Upper lobe of right lung (tissue), 1 donor: ENCODE data around the gene SERPINE1. TPM values are rescaled to one million over a fixed set of nuclear protein-coding genes. Genes with fewer than 3 reads are reported as not detected.
"Not testable (repeated sequence)": the region's sequence is repeated elsewhere in the genome, so short reads cannot be mapped to it uniquely, and the experiment has no call there.

ENCODE experiments used
- ATAC-seq: fragments of 200-7000 bp; cut with Tn5 transposase; one replicate; pipeline ENCODE4 v1.9.1; 2020; ENCODE audit warnings: mild to moderate bottlenecking, moderate library complexity
- DNase-seq: peaks from one replicate; pipeline ENCODE4 v3.0.0-alpha.2; 2020
- H3K27ac ChIP-seq: fragments of 200-600 bp; one replicate; pipeline ENCODE4 v1.8.0; 2022
- H3K27me3 ChIP-seq: fragments of 200-600 bp; one replicate; pipeline ENCODE4 v1.8.0; 2022; ENCODE audit warnings: mild to moderate bottlenecking
- H3K36me3 ChIP-seq: fragments of 200-600 bp; one replicate; pipeline ENCODE4 v1.8.0; 2022
- H3K4me1 ChIP-seq: fragments of 200-600 bp; one replicate; pipeline ENCODE4 v1.8.0; 2022
- H3K4me3 ChIP-seq: fragments of 200-600 bp; one replicate; pipeline ENCODE4 v1.8.0; 2022; ENCODE audit warnings: mild to moderate bottlenecking
- H3K9me3 ChIP-seq: fragments of 200-600 bp; one replicate; pipeline ENCODE4 v1.8.0; 2022
- intact Hi-C: fragments of 100-400 bp; cut with DNase I; formaldehyde crosslinking; loops from one replicate; pipeline ENCODE4 v1.11.0; 2022
- total RNA-seq: library from RNA; stranded (reverse); fragmentation: NEBNext Ultra II Directional; extraction: Animal tissue kit (Norgen Biotek cat#: 25700); gene quantifications from one replicate; pipeline ENCODE4 v1.2.1, GENCODE V29; 2021
- TF ChIP-seq, protein P1 (sequence below): fragments of 200-600 bp; IDR thresholded peaks from one replicate; pipeline ENCODE4 v1.8.0; 2022; ENCODE audit warnings: antibody characterized with exemption
- donor health status: DM: no; HTN: yes; CAD: no; lungs with severe emphysema.

SERPINE1 gene
- total RNA-seq, 1 donor from 2014 or later = 13.7 TPM

DNA sequence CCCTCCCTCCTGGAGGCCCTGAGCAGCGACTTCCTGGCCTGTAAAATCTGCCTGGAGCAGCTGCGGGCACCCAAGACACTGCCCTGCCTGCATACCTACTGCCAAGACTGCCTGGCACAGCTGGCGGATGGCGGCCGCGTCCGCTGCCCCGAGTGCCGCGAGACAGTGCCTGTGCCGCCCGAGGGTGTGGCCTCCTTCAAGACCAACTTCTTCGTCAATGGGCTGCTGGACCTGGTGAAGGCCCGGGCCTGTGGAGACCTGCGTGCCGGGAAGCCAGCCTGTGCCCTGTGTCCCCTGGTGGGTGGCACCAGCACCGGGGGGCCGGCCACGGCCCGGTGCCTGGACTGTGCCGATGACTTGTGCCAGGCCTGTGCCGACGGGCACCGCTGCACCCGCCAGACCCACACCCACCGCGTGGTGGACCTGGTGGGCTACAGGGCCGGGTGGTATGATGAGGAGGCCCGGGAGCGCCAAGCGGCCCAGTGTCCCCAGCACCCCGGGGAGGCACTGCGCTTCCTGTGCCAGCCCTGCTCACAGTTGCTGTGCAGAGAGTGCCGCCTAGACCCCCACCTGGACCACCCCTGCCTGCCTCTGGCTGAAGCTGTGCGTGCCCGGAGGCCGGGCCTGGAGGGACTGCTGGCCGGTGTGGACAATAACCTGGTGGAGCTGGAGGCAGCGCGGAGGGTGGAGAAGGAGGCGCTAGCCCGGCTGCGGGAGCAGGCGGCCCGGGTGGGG lies 39.4 kb upstream of the SERPINE1 start:
- H3K9me3 ChIP-seq = no peaks in the 10 kb centered on the region
- no peaks in the 10 kb centered on the region for H3K27me3 ChIP-seq
- peaks cover 26% of the 10 kb centered on the region for H3K4me1 ChIP-seq
- H3K36me3 ChIP-seq = peaks cover 24% of the 10 kb centered on the region
- DNase-seq (no peak), ATAC-seq (no peak)
- no peak overlapping the region for H3K4me3 ChIP-seq
- TF ChIP-seq, protein P1, sequence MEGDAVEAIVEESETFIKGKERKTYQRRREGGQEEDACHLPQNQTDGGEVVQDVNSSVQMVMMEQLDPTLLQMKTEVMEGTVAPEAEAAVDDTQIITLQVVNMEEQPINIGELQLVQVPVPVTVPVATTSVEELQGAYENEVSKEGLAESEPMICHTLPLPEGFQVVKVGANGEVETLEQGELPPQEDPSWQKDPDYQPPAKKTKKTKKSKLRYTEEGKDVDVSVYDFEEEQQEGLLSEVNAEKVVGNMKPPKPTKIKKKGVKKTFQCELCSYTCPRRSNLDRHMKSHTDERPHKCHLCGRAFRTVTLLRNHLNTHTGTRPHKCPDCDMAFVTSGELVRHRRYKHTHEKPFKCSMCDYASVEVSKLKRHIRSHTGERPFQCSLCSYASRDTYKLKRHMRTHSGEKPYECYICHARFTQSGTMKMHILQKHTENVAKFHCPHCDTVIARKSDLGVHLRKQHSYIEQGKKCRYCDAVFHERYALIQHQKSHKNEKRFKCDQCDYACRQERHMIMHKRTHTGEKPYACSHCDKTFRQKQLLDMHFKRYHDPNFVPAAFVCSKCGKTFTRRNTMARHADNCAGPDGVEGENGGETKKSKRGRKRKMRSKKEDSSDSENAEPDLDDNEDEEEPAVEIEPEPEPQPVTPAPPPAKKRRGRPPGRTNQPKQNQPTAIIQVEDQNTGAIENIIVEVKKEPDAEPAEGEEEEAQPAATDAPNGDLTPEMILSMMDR = no peak
- intact Hi-C loops = no loop called here
- no peak overlapping the region for H3K27ac ChIP-seq

DNA sequence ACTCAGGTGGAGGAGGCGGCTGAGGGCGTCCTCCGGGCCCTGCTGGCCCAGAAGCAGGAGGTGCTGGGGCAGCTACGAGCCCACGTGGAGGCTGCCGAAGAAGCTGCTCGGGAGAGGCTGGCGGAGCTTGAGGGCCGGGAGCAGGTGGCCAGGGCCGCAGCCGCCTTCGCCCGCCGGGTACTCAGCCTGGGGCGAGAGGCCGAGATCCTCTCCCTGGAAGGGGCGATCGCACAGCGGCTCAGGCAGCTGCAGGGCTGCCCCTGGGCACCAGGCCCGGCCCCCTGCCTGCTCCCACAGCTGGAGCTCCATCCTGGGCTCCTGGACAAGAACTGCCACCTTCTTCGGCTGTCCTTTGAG lies 38.9 kb upstream of the SERPINE1 start:
- ATAC-seq = no peak
- intact Hi-C loops = no loop called here
- Histone ChIP-seq H3K27me3 (no peaks in the 10 kb centered on the region), H3K9me3 (no peaks in the 10 kb centered on the region), H3K36me3 (peaks cover 24% of the 10 kb centered on the region), H3K4me3 (no peak overlapping the region), H3K4me1 (peaks cover 26% of the 10 kb centered on the region), H3K27ac (no peak overlapping the region)
- DNase-seq = no peak
- TF ChIP-seq, protein P1 = no peak

DNA sequence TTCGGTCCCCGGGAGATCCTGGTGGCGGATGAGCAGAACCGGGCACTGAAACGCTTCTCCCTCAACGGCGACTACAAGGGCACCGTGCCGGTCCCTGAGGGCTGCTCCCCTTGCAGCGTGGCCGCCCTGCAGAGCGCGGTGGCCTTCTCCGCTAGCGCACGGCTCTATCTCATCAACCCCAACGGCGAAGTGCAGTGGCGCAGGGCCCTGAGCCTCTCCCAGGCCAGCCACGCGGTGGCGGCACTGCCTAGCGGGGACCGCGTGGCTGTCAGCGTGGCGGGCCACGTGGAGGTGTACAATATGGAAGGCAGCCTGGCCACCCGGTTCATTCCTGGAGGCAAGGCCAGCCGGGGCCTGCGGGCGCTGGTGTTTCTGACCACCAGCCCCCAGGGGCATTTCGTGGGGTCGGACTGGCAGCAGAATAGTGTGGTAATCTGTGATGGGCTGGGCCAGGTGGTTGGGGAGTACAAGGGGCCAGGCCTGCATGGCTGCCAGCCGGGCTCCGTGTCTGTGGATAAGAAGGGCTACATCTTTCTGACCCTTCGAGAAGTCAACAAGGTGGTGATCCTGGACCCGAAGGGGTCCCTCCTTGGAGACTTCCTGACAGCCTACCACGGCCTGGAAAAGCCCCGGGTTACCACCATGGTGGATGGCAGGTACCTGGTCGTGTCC lies 37.9 kb upstream of the SERPINE1 start:
- Histone ChIP-seq H3K4me3 (no peak overlapping the region), H3K27me3 (no peaks in the 10 kb centered on the region), H3K4me1 (peaks cover 31% of the 10 kb centered on the region), H3K36me3 (peaks cover 24% of the 10 kb centered on the region), H3K27ac (no peak overlapping the region), H3K9me3 (no peaks in the 10 kb centered on the region)
- TF ChIP-seq, protein P1 = no peak
- ATAC-seq (no peak), DNase-seq (no peak)
- intact Hi-C loops = no loop called here

DNA sequence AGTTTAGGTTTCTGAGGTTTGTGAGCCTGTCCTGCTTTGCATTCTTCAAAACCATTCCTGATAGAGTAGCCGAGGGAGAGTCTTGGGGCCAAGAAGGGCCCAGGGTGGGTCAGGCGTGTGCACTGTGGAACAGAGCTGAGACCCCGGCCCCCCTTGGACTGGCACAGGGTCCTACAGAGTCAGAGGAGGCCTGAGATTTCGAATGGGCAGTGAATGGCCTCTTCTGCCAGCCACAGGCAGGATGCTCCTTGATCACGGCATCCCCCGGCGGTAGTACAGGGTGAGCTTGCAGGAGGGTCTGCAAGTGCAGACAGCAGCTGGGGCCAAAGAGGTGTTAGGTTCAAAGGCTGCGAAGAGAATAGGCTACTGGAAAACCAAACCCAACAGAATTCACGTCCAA lies 37.0 kb upstream of the SERPINE1 start:
- no peaks in the 10 kb centered on the region for H3K9me3 ChIP-seq
- intact Hi-C loops = no loop called here
- H3K4me1 ChIP-seq = peaks cover 33% of the 10 kb centered on the region
- no peak overlapping the region for H3K27ac ChIP-seq
- no peaks in the 10 kb centered on the region for H3K27me3 ChIP-seq
- peaks cover 24% of the 10 kb centered on the region for H3K36me3 ChIP-seq
- ATAC-seq = no peak
- TF ChIP-seq, protein P1 = no peak
- no peak for DNase-seq
- H3K4me3 ChIP-seq = no peak overlapping the region

DNA sequence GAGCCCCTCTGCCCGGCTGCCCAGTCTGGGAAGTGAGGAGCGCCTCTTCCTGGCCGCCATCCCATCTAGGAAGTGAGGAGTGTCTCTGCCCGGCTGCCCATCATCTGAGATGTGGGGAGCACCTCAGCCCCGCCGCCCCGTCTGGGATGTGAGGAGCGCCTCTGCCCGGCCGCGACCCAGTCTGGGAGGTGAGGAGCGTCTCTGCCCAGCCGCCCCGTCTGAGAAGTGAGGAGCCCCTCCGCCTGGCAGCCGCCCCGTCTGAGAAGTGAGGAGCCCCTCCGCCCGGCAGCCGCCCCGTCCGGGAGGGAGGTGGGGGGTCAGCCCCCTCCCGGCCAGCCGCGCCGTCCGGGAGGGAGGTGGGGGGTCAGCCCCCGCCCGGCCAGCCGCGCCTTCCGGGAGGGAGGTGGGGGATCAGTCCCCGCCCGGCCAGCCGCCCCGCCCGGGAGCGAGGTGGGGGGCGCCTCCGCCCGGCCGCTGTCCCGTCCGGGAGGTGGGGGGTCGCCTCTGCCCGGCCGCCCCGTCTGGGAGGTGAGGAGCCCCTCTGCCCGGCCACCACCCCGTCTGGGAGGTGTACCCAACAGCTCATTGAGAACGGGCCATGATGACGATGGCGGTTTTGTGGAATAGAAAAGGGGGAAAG lies 34.5 kb upstream of the SERPINE1 start:
- H3K4me3 ChIP-seq, DNase-seq, intact Hi-C loops: not testable (repeated sequence)

DNA sequence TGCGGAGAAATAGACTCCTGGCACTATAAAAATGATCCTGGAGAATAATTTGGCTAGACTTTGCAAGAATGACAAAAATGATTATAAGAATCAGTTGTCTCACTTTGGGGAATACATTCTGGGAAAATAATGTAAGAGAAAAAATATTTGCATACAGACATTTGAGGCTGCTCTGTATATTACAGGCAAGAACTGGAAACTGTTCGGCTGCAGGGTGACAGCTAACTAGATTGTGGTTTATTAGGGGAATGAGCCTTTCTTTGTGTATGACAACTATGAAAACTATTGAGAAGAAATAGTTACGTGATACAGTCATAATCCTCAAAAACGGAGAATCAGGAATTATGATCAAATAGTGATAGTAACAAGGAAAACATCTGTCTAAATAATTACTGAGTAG lies 33.0 kb upstream of the SERPINE1 start:
- Histone ChIP-seq H3K4me3 (no peak overlapping the region), H3K27me3 (no peaks in the 10 kb centered on the region), H3K4me1 (peaks cover 13% of the 10 kb centered on the region), H3K36me3 (peaks cover 8% of the 10 kb centered on the region), H3K9me3 (no peaks in the 10 kb centered on the region), H3K27ac (no peak overlapping the region)
- TF ChIP-seq, protein P1 = no peak
- no peak for DNase-seq
- ATAC-seq = no peak
- intact Hi-C loops = no loop called here

More for the DNA sequence above, 34.5 kb upstream of the SERPINE1 start:
- not testable (repeated sequence) for H3K27me3 ChIP-seq, H3K27ac ChIP-seq, ATAC-seq, H3K9me3 ChIP-seq
- H3K4me1 ChIP-seq = peaks cover 17% of the 10 kb centered on the region
- H3K36me3 ChIP-seq = peaks cover 23% of the 10 kb centered on the region
